Measurements from ENCODE around the gene NAP1L4. TPM values are rescaled to one million over a fixed set of nuclear protein-coding genes. Genes with fewer than 3 reads are reported as not detected.

Gene NAP1L4
- total RNA-seq, 4 donors from 2014 or later = 67.2 to 99.0 (median 82.4) TPM

DNA sequence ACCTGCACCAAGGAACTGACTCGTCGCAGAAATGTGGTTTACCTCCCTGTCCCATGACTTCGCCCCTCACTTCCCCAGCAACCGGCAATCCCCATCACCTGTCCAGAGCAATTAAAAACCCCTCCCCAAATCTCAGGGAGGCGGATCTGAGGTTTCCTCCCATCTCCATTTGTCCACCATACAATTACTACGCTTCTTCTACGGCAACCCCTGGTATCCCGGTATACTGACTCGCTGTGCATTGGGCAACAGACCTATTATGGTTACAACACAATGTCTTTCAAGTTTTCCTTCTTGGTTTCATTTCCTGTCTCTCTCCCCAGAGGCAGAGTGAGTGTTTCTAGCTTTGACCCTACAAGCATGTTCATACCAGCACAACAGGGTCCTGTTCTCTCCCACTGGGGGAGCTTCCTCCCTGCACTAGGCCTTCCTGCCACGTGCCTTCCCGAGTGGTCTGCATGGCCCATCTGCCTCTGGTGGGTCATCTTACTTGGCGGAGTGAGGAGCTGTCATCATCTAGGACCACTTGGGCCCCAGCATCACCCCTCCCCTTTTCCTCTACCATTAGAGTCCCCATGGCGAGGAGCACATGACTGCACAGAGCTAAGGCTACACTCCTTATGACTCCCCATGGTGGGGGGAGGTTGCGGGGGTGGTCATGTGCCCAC is 30.3 kb upstream of the NAP1L4 start:
- no peak for DNase-seq (ENCODE audit: low spot score in 2 of 2)
- WGBS, 2 donors = 82 to 84% methylated on average over 14 of the region's 14 CpGs
- TF ChIP-seq CTCF (IDR thresholded peaks at IDR 0.05) = no peak
- TF ChIP-seq POLR2A (IDR thresholded peaks at IDR 0.05) = no peak
- H3K4me3 ChIP-seq (ENCODE audit: low read depth, poor library complexity, severe bottlenecking) = no peak overlapping the region
- intact Hi-C loops (cut with DNase I; ENCODE audit: low total_unique reads) = no loop called here

DNA sequence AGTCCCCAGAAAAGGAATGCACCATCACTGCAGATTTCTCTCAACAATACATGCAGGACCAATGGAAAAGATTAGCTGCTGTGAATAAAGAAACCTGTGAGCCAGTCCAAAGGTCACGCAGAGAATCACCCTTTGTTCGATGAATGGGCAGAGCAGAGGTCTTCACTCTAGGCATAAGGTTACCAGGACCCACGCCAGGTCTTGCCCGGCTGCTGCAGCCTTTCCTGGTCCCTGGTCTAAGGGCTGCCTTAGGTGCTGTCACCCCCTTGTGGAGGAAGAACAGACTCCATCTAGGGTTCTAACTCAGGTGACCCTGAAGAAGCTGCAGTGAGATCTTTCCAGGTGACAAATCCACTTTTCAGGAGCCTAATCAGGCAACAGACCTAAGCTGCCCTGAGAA is 29.0 kb upstream of the NAP1L4 start:
- H3K4me3 ChIP-seq (ENCODE audit: low read depth, poor library complexity, severe bottlenecking) = no peak overlapping the region
- no peak for DNase-seq (ENCODE audit: low spot score in 2 of 2)
- intact Hi-C loops (cut with DNase I; ENCODE audit: low total_unique reads) = no loop called here
- no peak for TF ChIP-seq POLR2A (IDR thresholded peaks at IDR 0.05)
- WGBS, 2 donors = 63 to 73% methylated on average over 4 of the region's 4 CpGs

GRCh38 chr11:3020011-3020410 is 27.9 kb upstream of the NAP1L4 start:
- 95 to 97% methylated on average over 12 of the region's 12 CpGs for WGBS, 2 donors
- no peak for TF ChIP-seq CTCF (IDR thresholded peaks at IDR 0.05)
- TF ChIP-seq POLR2A (IDR thresholded peaks at IDR 0.05) = no peak
- H3K4me3 ChIP-seq (ENCODE audit: low read depth, poor library complexity, severe bottlenecking) = no peak overlapping the region
- intact Hi-C loops (cut with DNase I; ENCODE audit: low total_unique reads) = no loop called here
- no peak for DNase-seq (ENCODE audit: low spot score in 2 of 2)

GRCh38 chr11:3018596-3018995 is 26.5 kb upstream of the NAP1L4 start:
- H3K4me3 ChIP-seq (ENCODE audit: low read depth, poor library complexity, severe bottlenecking) = no peak overlapping the region
- no peak for TF ChIP-seq POLR2A (IDR thresholded peaks at IDR 0.05)
- TF ChIP-seq CTCF (IDR thresholded peaks at IDR 0.05) = no peak
- DNase-seq (ENCODE audit: low spot score in 2 of 2) = no peak
- WGBS, 2 donors = 88 to 91% methylated on average over 5 of the region's 5 CpGs
- intact Hi-C loops (cut with DNase I; ENCODE audit: low total_unique reads) = loop anchor here (10.0 kb wide), 1 partner anchor 64 kb away; no protein-coding TSS in a partner anchor

- WGBS, 2 donors = 94 to 96% methylated on average over 11 of the region's 11 CpGs
- DNase-seq (ENCODE audit: low spot score in 2 of 2) = no peak
- intact Hi-C loops (cut with DNase I; ENCODE audit: low total_unique reads) = loop anchor here (10.0 kb wide), 1 partner anchor 62 kb away; no protein-coding TSS in a partner anchor
- TF ChIP-seq CTCF (IDR thresholded peaks at IDR 0.05) (no peak), POLR2A (IDR thresholded peaks at IDR 0.05) (no peak)
- no peak overlapping the region for H3K4me3 ChIP-seq (ENCODE audit: low read depth, poor library complexity, severe bottlenecking)
These were observed 24.7 kb upstream of the NAP1L4 start for GRCh38 chr11:3016861-3017260.

- no peak for DNase-seq (ENCODE audit: low spot score in 2 of 2)
- H3K4me3 ChIP-seq (ENCODE audit: low read depth, poor library complexity, severe bottlenecking) = no peak overlapping the region
- WGBS, 2 donors = 84 to 91% methylated on average over 10 of the region's 10 CpGs
- intact Hi-C loops (cut with DNase I; ENCODE audit: low total_unique reads) = loop anchor here (10.0 kb wide), 1 partner anchor 61 kb away; no protein-coding TSS in a partner anchor
- TF ChIP-seq POLR2A (IDR thresholded peaks at IDR 0.05) (no peak), CTCF (IDR thresholded peaks at IDR 0.05) (no peak)
These were observed 23.7 kb upstream of the NAP1L4 start for GRCh38 chr11:3015796-3016195.

Data from lower leg skin (tissue), 4 donors.